Panc1 (cell line): ENCODE measurements around the gene UAP1L1. TPM values are rescaled to one million over a fixed set of nuclear protein-coding genes. Genes with fewer than 3 reads are reported as not detected.
A peak's percentile ranks its signal among the peaks of the same experiment; 100 is the strongest.

Source experiments
- ATAC-seq: fragments of 200-7000 bp; cut with Tn5 transposase; 2 replicates; pipeline ENCODE4 v1.9.1; 2020; ENCODE audit warnings: mild to moderate bottlenecking, moderate library complexity
- BruUV-seq: library from RNA; stranded (reverse); fragments of 400-500 nt; replicated peaks from 2 replicates; lab custom pipeline; 2021; lab: Mats Ljungman, UMichigan
- CTCF ChIA-PET: fragments of 300-600 bp; sonication (Branson Sonifier 250); formaldehyde crosslinking; loops from one replicate; lab custom pipeline; 2022; ENCODE audit warnings: antibody characterized with exemption; lab: Charles Lee
- POLR2A ChIA-PET: fragments of 300-600 bp; sonication (Branson Sonifier 250); formaldehyde crosslinking; loops from one replicate; lab custom pipeline; 2022; ENCODE audit warnings: antibody characterized with exemption; lab: Charles Lee
- DNase-seq: peaks from one replicate; pipeline ENCODE4 v3.0.0-alpha.2; 2010; ENCODE audit warnings: low read depth, low spot score
- H3K27ac ChIP-seq: 2 replicates; pipeline ENCODE4 v1.5.1; 2011; ENCODE audit warnings: mild to moderate bottlenecking, low read length, inconsistent platforms
- H3K27me3 ChIP-seq: fragments of 200-500 bp; sonication (Bioruptor generic); 2 replicates; pipeline ENCODE4 v1.6.0; 2014; ENCODE audit warnings: low read length, inconsistent platforms; ENCODE audit not compliant: control insufficient read depth, insufficient read depth
- H3K36me3 ChIP-seq: fragments of 200-500 bp; sonication (Bioruptor generic); 2 replicates; pipeline ENCODE4 v1.5.1; 2014; ENCODE audit warnings: inconsistent platforms, mild to moderate bottlenecking, low read length, moderate library complexity; ENCODE audit not compliant: control insufficient read depth, insufficient read depth
- H3K4me1 ChIP-seq: 2 replicates; pipeline ENCODE4 v1.5.1; 2011; ENCODE audit warnings: inconsistent platforms, mild to moderate bottlenecking, low read length, moderate library complexity; ENCODE audit not compliant: control insufficient read depth, insufficient read depth
- H3K4me3 ChIP-seq, 2 experiments: 2 replicates each; pipeline ENCODE4 v1.5.1; 2011 to 2012; ENCODE audit warnings: low read depth in 2 of 2, low read length in 2 of 2, mild to moderate bottlenecking in 2 of 2, inconsistent platforms in 1 of 2, moderate library complexity in 1 of 2
- H3K9me3 ChIP-seq: fragments of 200-500 bp; sonication (Bioruptor generic); 2 replicates; pipeline ENCODE4 v1.5.1; 2014; ENCODE audit warnings: low read depth, mild to moderate bottlenecking, inconsistent platforms, low read length, moderate library complexity; ENCODE audit not compliant: control insufficient read depth, insufficient read depth
- POLR2AphosphoS5 ChIP-seq: IDR thresholded peaks from 2 replicates; pipeline ENCODE4 v1.6.1; 2012; ENCODE audit warnings: mild to moderate bottlenecking, low read depth, low read length, moderate library complexity
- SIN3A ChIP-seq: IDR thresholded peaks from 2 replicates; pipeline ENCODE4 v1.6.1; 2012; ENCODE audit warnings: low read depth, mild to moderate bottlenecking, low read length, moderate library complexity, borderline replicate concordance; ENCODE audit not compliant: insufficient read depth
- TCF7L2 ChIP-seq: IDR thresholded peaks from 2 replicates; pipeline ENCODE4 v1.6.1; 2011; ENCODE audit warnings: mild to moderate bottlenecking, low read depth, low read length, inconsistent platforms
- in situ Hi-C: cut with HindIII; loops from 2 replicates; pipeline ENCODE4 v1.10.0; 2016; ENCODE audit warnings: low sequenced_read_pairs, low pct_unique_long_range_greater_than_20kb
- intact Hi-C: fragments of 100-400 bp; cut with micrococcal nuclease; formaldehyde crosslinking; loops from one replicate; pipeline ENCODE4 v1.10.0; 2022; ENCODE audit not compliant: unreplicated experiment
- total RNA-seq: library from RNA; stranded (reverse); gene quantifications from one replicate; pipeline ENCODE4 v1.2.1, GENCODE V29; 2021; ENCODE audit not compliant: unreplicated experiment
- TF ChIP-seq, protein P1 (sequence below): fragments of 450-650 bp; IDR thresholded peaks from 2 replicates; pipeline ENCODE4 v1.5.1; 2017; ENCODE audit warnings: mild to moderate bottlenecking
- TF ChIP-seq, protein P2 (sequence below), 2 experiments: IDR thresholded peaks; 2 replicates each; pipeline ENCODE4 v1.6.1; 2011 to 2012; ENCODE audit warnings: low read depth in 2 of 2, control low read depth in 1 of 2, low read length in 1 of 2, mild to moderate bottlenecking in 1 of 2, moderate library complexity in 1 of 2; ENCODE audit not compliant: insufficient read depth in 1 of 2

The UAP1L1 gene
- total RNA-seq, 1 experiment from 2014 or later = 23.1 TPM

DNA sequence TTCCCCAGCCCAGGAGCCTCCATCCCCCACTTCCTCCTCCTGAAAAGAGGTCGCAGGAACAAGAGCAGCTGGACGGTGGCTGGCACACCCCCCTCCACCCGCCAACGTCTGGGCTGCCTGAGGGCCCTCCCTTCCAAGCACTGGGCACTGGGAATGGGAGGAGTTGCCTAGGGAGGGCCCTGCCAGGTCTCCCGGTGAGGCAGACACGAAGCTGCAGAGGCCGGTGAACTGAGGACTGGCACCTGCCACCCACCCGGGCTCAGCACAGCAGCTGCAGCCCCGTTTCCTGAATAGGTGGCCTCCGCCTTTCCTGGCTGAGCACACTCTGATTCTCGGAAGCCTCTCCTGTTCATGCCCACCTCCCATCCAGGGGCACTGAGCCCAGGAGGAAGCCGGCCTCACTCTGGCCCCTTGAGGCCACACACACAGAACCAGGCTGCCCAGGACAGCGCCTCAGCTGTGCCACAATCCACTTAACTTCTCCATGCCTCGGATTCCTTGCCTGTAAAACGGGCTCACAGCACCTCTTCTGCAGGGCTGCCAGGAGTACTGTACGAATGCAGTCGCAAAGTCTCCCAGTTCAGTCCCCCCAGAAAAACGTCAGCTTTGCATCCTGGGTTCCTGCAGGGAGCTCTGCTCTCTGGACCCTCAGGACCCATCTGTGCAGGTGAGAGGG is 32.7 kb upstream of the UAP1L1 start:
- Histone ChIP-seq H3K4me3 (peak overlapping the region; percentile 52 to 54), H3K27me3 (no peaks in the 10 kb centered on the region), H3K27ac (no peak overlapping the region), H3K9me3 (no peaks in the 10 kb centered on the region), H3K4me1 (peaks cover 10% of the 10 kb centered on the region; the same call in 1 of the 2 replicates), H3K36me3 (no peaks in the 10 kb centered on the region)
- in situ Hi-C loops (no loop called here), intact Hi-C loops (no loop called here)
- ATAC-seq (no peak), DNase-seq (no peak)
- CTCF ChIA-PET = no interaction called here
- TF ChIP-seq, protein P1, sequence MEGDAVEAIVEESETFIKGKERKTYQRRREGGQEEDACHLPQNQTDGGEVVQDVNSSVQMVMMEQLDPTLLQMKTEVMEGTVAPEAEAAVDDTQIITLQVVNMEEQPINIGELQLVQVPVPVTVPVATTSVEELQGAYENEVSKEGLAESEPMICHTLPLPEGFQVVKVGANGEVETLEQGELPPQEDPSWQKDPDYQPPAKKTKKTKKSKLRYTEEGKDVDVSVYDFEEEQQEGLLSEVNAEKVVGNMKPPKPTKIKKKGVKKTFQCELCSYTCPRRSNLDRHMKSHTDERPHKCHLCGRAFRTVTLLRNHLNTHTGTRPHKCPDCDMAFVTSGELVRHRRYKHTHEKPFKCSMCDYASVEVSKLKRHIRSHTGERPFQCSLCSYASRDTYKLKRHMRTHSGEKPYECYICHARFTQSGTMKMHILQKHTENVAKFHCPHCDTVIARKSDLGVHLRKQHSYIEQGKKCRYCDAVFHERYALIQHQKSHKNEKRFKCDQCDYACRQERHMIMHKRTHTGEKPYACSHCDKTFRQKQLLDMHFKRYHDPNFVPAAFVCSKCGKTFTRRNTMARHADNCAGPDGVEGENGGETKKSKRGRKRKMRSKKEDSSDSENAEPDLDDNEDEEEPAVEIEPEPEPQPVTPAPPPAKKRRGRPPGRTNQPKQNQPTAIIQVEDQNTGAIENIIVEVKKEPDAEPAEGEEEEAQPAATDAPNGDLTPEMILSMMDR = no peak
- TF ChIP-seq TCF7L2 (no peak), POLR2AphosphoS5 (no peak), SIN3A (no peak)
- TF ChIP-seq, protein P2, sequence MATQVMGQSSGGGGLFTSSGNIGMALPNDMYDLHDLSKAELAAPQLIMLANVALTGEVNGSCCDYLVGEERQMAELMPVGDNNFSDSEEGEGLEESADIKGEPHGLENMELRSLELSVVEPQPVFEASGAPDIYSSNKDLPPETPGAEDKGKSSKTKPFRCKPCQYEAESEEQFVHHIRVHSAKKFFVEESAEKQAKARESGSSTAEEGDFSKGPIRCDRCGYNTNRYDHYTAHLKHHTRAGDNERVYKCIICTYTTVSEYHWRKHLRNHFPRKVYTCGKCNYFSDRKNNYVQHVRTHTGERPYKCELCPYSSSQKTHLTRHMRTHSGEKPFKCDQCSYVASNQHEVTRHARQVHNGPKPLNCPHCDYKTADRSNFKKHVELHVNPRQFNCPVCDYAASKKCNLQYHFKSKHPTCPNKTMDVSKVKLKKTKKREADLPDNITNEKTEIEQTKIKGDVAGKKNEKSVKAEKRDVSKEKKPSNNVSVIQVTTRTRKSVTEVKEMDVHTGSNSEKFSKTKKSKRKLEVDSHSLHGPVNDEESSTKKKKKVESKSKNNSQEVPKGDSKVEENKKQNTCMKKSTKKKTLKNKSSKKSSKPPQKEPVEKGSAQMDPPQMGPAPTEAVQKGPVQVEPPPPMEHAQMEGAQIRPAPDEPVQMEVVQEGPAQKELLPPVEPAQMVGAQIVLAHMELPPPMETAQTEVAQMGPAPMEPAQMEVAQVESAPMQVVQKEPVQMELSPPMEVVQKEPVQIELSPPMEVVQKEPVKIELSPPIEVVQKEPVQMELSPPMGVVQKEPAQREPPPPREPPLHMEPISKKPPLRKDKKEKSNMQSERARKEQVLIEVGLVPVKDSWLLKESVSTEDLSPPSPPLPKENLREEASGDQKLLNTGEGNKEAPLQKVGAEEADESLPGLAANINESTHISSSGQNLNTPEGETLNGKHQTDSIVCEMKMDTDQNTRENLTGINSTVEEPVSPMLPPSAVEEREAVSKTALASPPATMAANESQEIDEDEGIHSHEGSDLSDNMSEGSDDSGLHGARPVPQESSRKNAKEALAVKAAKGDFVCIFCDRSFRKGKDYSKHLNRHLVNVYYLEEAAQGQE (IDR thresholded peaks at IDR 0.05; ENCODE audit: insufficient read depth in 1 of 2, low read depth in 2 of 2, low read length in 1 of 2) = no peak
- POLR2A ChIA-PET = no interaction called here
- no TSS peak for BruUV-seq

DNA sequence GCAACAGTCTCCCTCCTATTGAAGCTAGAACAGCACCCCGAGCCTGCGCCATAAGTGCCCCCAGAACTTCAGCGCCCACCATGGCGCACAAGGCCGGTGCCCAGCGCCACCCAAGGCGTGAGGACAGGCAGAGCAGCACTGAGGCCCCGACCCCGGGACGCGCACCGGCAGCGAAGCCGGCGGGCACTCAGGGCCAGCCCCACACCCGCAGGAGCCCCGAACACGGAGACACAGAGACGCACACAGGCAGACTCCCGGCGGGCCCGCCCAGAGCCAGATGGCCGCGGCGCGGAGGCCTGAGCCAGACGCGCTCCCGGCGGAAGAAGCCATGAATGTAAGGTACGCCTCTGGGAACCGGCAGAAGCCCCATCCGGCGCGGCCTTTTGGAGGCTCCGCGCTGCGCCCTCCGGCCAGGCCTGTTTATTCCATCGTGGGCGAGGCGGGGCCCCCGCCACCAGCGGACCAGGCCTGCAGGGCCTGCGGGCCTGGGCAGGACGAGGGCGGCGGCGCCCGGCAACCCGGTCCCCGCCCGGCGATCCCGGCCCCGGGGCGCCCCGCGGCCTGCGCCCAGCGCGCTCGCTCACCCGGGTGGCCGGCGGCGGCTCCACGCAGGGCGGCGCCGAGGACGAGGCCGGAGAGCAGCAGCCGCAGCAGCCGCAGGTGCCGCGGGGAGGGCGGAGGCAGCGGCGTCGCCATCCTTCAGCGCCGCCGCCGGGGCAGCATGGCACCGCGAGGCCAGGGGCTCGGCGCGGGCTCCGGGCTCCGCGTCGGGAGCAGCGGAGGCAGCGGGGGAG is 31.8 kb upstream of the UAP1L1 start:
- DNase-seq (no peak), ATAC-seq (peak; percentile 32)
- Histone ChIP-seq H3K36me3 (no peaks in the 10 kb centered on the region), H3K4me1 (peaks cover 10% of the 10 kb centered on the region; the same call in 1 of the 2 replicates), H3K4me3 (peak overlapping the region; percentile 54 to 62), H3K27ac (no peak overlapping the region), H3K9me3 (no peaks in the 10 kb centered on the region), H3K27me3 (no peaks in the 10 kb centered on the region)
- in situ Hi-C loops = no loop called here
- TF ChIP-seq, protein P2 (IDR thresholded peaks at IDR 0.05; ENCODE audit: insufficient read depth in 1 of 2, low read depth in 2 of 2, low read length in 1 of 2) = no peak
- no peak for TF ChIP-seq SIN3A
- TF ChIP-seq POLR2AphosphoS5 = no peak
- TF ChIP-seq, protein P1 = no peak
- no peak for TF ChIP-seq TCF7L2
- ChIA-PET CTCF (interaction anchor here (1.4 kb wide), 1 partner anchor 22 kb away, joined by 9 read pairs; no protein-coding TSS in a partner anchor), POLR2A (no interaction called here)
- BruUV-seq = no TSS peak
- intact Hi-C loops = loop anchor here (1.0 kb wide), 1 partner anchor 19 kb away; no protein-coding TSS in a partner anchor
